ENCODE data around the gene FAM13A.

GRCh38 chr4:88827442-88827841 is 229.5 kb downstream of the FAM13A start:
- no peak for TF ChIP-seq DMAP1 (CRISPR knock-in tag; IDR thresholded peaks at IDR 0.05)
- TF ChIP-seq GLI4 (CRISPR knock-in tag; IDR thresholded peaks at IDR 0.05; ENCODE audit: borderline replicate concordance): no peak
- TF ChIP-seq LCORL (IDR thresholded peaks at IDR 0.05): no peak
- no peak for TF ChIP-seq LCORL (CRISPR knock-in tag; IDR thresholded peaks at IDR 0.05)
- no peak for TF ChIP-seq PRMT3 (CRISPR knock-in tag; IDR thresholded peaks at IDR 0.05; ENCODE audit: borderline replicate concordance, low read depth)
- TF ChIP-seq ZNF224 (CRISPR knock-in tag; IDR thresholded peaks at IDR 0.05): no peak
- no peak for TF ChIP-seq ZNF232 (CRISPR knock-in tag; IDR thresholded peaks at IDR 0.05; ENCODE audit: borderline replicate concordance)
- no peak for TF ChIP-seq CTCF (CRISPR knock-in tag; IDR thresholded peaks at IDR 0.05)
- TF ChIP-seq SP1 (IDR thresholded peaks at IDR 0.05): no peak
- TF ChIP-seq SP1 (CRISPR knock-in tag; IDR thresholded peaks at IDR 0.05): no peak
- TF ChIP-seq POGZ (CRISPR knock-in tag; IDR thresholded peaks at IDR 0.05): no peak
